HG02678 (cell line): ENCODE measurements around the gene KIF5C.
A peak's percentile ranks its signal among the peaks of the same experiment; 100 is the strongest.

Experiments
- ATAC-seq: cut with Tn5 transposase; IDR thresholded peaks from one replicate; pipeline ENCODE4 v1.9.1; 2021; ENCODE audit warnings: mild to moderate bottlenecking, moderate library complexity; ENCODE audit not compliant: unreplicated experiment

Gene KIF5C

DNA sequence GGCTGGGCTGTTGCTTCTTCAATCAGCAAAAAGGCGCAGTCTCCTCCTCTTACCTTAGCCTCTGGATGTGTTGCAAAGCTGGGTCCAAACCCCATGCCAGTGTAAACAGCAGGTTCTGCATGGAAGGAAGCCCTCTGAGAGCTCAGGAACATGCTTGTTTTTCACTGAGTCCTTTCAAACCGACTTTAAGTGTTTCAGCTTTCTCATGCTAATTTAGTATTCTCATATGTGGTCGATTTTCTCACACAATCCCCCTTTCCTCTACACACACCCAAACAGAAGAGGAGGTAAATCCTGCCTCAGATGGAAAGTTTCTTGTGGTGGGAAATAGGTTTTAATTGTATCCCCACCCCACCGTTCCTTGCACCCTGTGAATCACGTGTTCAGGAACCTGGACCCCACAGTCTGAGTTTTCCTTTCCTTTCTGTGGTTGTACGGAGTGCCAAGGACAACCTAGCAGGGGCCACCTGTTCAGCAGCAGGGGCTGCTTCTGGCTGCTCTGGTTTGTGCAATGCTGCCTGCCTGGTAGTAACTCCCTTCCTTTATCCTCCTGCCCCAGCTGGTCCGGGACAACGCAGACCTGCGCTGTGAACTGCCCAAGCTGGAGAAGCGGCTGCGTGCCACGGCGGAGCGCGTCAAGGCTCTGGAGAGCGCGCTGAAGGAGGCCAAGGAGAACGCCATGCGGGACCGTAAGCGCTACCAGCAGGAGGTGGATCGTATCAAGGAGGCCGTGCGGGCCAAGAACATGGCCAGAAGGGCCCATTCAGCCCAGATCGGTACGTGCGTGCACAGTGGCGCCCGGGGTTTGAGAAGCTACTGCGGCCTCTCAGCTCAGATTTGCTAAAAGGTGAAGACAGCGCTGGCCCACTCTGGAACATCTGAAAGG lies 134.8 kb downstream of the KIF5C start:
- ATAC-seq, result no peak

DNA sequence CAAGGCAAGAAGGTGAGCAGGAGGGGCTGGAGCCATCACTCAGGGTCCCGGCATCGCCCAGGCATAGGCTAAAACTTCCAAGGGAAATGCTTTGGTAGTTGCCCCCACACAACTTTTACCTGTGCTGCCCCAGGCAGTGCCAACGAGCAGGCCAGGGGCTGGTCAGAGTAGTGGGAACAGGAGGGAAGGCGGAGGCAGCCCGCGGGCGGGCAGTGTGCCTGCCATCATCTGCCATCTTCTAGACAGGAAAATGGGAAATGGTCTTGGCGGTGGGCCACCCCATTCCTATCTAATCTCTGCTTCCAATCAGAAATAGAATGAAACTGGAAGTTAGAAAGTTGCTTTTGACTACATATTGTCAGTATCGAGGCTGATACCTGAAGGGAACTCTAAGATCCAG lies 137.5 kb downstream of the KIF5C start:
- no peak for ATAC-seq

DNA sequence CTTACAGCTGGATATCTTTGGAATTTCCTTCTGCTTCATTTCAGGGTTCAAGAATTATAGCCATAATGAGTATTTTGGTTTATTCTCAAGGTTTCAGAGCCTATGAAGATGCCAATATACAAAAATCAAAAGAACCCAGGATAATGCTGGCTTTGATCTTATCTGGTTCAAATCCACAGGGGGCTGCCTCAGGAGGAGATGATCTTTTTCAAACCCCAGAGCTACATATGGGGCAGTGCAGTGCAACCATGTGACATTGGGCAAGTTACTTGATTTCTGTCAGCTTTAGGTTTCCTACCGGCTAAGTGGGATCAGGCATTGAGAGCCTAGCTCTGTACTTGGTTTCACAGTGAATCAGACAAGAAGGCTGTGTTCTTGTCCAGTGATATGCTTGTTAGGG lies 140.5 kb downstream of the KIF5C start:
- ATAC-seq, result no peak

DNA sequence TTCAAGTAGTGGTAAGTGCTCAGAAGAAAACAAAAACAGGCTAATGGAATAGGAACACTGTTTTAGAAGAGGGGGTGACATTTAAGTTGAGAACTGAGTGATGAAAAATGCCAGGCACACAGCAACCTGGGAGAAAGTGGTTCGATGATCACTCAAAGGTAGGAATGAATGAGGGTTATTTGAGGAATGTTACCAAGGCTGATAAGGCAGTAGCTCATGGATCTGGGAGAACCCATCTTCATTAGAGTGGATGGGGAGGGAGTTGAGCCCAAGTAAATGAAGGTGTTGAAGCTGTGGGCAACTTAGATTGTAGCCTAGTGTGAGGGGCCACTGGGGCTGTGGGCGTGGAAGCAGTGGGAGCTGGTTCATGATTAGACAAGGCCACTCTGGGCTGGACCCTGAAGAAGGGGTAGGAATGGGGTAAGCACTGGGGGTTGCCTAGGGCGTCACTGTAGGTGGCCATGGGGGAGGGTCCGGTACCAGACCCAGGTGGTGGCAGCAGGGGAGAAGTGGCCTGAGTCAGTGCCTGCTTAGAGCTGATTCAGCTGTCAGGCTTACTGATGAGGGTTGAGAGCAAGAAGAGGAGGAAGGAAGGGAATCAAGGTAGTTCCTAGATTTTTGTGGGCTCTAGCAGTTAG lies 141.0 kb downstream of the KIF5C start:
- ATAC-seq, result no peak

DNA sequence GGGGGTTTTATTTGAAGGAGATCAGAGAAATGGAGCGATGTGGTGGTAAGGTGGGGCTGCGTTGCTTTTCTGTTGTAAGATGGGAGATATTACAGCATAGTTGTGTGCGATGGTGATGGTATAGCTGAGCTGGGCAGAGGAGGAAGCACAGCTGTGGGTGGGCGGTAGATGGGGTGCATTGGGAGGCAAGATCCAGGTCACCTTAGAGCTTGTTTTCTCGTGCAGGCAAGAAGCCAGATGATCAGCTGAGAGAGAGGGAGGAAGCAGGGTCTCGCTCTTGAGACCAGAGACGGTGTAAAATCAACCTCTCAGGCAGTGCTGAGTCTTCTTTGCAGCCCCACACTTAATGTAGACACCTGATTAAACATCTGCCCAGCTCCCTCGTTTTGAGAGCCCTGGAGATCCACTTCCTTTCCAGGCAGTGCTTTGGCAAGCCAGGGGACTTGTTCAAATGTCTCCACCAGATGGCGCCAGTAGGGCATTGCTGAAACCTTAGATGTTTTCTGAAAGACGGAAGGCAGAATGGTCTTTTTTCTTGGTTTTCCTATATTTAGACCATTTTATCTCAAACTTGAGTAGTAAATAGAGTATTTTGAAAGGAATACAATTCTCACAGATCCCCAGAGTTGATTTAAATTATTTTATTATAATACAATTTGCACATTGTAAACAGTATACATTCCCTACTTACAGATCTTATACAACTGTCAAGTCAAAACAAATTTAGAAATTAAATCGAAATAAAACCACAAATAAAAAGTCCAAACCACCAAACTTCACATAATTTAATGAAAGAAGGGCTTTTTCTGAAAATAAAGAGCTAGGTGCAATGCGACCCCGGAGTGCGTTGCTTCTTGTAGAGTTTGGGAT lies 142.3 kb downstream of the KIF5C start:
- peak; percentile 15 for ATAC-seq

DNA sequence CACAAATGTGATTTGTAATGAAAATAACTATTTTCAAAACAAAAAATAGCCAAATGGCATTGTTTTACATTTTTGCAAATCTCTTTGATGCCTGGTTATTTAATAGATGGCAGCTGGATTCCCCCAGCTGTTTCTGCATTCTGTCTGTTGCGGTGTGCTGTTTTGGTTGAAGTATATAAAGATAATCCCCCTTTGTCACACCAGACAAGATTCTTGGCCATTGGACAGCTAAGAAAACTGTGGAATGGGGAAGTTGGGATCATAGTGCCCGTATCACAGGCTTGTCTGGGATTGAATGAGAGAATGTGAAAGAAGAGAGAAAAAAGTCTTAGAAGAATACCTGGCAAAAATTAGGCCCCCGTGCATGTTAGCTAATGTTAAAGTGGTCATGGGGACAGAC lies 144.0 kb downstream of the KIF5C start:
- ATAC-seq, result no peak

DNA sequence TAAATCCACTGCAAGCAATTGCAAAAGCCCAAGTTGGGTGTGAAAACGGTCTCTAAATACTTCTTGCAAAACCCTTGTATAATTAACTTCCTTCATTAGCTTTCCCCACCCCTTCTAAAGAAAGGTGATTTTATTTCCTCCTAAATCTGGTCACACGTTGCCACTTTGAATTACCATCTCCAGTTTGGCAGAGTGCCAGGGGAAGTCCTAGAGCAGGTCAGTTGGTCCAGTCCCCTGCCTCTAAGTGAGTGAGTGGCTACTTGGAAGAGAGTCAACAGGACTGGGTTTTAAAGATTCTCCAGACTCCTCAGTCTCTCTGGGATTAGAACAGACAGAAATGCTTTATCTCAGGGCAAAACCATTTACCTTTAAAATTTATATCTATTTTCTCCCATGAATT lies 144.7 kb downstream of the KIF5C start:
- ATAC-seq, result no peak

DNA sequence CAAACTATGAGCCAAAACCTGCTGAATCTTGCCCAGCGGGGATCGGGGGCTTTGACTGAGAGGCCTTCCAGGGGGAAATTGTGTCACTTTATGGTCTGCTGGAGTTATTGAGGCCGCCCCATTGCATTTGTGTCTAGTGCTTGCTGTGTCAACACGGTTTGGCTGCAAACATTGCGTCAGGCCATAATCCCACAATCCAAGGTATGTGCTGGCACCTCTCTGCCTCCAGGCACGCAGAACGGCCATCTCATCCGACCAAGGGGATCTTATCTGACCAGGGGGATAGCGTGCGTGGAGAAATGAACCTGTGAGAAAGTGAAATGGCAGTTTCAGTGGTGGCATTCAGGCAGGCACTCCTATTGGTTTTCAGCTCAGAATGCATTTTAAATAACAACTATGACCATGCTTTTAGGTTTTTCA lies 145.4 kb downstream of the KIF5C start:
- peak; percentile 42 for ATAC-seq

DNA sequence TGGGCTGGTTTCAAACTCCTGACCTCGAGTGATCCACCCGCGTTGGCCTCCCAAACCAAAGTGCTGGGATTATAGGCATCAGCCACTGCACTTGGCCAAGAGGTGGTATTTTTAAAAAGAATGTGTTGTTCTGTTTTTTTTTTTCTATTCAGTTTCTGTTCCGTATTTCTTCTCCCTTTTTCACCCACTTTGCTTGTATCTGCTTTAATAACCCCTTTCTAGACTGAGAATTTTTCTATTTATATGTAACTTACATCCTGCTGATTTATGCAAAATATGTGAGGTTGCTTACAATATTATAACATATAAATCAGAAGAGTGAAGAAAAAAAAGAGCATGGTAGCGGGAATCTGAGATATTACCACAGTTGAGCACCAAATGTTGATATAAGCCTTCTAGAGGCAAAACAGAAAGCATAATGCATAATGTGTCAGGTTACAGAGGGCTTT lies 146.3 kb downstream of the KIF5C start:
- ATAC-seq, result peak; percentile 65

DNA sequence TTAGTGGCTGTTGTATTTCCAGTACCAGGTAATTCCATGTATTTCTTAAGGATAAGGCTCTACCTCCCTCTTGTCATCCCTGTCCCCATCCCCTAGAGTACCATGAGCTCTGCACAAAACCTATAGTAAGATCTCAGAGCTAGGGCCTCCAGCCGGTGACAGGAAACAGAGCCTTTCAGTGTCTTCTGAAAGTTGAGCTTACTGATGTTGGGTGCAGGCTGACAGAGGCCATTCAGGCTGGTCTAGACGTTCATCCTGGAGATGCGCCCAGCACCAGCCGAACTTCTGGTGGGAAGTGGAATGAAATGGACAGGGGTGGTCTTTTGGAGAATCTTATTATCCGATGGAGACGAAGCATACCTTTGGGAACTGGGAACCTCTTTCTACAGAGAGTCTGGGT lies 146.7 kb downstream of the KIF5C start:
- peak; percentile 64 for ATAC-seq

DNA sequence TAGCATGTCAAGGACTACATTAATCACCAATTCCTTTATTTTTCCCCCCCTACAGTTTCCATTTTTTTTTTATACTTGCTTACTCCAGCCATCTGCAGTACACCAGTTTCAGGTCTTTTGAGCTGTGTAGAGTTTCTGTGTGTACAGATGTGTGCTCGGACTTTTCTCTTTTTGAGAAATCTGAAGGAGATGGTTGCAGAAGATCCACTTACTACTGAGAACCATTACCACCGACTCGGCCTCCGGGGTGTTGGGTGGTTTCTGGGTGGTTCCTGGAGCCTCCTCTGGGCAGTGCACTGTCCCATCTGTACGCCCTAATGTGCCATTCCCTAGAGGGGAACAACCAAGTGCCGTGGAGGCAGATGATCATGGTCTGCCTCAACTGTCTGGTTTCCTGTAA lies 148.1 kb downstream of the KIF5C start:
- ATAC-seq, result no peak

DNA sequence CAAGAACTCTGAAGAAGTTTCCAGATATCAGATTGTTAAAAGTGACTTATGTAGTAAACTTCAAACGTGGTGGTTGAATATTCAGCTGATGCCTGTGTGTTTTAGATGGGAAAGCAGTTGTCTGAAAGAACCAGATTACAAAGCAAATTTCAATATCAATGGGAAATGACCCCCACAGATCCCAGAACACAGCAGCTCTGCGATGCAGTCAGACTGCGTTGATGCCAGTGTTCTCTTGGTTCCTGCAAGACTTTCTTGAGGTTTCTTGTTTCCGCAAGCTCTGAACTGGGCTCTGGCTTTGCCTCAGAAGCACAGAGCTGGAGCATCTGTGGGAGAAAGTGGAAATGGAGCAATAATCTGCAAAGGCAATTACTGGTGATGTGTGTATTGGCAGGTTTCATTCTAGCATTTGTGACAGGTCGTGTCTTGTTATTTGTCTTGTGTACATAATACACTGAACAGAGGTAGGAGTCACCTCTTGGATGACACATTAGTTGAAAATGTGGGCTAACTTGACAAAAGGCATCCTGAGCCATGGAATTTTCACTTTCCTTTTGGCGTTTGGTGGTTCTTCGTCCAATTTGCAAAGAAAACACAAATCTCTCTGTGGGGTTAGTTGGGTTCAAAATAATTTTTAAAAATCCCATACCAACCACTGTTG lies 152.7 kb downstream of the KIF5C start:
- no peak for ATAC-seq

DNA sequence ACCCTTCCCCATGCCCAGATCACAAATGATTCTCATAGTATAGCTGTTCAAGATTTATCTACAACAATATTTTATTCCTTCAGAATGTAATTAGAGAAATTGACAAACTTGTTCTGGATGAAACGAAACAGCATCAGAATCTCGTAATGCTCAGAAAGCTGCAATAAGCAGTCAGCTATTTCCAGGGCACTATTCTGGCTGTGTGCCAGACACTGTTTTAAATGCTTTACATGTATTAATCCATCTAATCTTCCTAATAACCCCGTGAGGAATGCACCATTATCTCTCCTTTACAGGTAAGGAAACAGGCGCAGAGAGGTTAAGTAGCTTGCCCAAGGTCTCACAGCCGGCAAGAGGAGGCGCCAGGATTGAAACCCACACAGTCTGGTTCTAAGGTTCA lies 153.3 kb downstream of the KIF5C start:
- ATAC-seq, result no peak

DNA sequence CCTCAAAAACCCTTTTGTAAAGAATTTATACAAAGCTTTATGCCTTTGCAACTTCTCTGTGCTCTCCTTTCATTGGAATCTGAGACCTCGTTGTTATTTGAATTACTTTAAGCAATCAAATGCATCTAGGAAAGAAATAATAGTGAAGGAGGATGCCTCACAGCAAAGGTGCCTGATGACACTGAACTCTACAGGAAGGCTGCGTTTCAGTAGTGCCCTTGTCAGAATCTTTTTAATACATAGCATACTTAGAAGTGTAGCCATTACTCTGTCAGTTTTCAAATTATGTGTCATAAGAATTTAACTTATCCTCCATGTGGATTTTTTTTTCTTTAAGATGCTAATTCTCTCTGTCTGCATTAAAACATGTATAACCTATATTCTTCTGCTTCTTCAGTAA lies 153.9 kb downstream of the KIF5C start:
- ATAC-seq, result no peak

DNA sequence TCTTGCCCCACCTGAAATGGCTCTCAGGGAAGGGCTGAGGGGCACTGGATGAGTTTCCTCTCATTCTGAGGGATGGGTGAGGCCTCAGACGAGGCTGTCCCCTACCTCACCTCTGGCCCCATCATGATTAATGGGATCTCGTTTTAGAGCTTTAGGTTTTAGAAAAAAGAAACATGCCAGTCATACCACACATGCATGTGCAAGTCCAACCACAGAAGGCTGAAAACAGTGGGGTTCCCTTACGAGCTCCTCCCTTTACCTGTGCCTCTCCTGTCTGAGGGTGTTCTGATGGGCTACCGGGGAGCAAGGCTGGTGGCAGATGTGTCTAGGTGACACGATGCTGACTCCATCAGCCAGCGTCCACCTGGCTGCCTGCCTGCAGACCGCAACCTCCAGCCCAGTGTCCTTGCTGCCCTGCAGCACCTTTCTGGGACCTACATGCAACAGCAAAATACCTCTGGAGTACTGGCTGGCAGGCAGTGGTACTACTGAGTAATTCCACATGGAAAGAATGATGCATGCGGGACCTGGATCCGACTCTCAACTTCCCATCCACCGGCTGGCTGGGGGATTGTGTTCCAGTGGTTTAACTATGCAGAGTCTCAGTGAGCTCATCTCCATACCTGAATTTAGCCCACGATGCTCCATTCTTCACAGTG lies 154.4 kb downstream of the KIF5C start:
- ATAC-seq, result no peak

DNA sequence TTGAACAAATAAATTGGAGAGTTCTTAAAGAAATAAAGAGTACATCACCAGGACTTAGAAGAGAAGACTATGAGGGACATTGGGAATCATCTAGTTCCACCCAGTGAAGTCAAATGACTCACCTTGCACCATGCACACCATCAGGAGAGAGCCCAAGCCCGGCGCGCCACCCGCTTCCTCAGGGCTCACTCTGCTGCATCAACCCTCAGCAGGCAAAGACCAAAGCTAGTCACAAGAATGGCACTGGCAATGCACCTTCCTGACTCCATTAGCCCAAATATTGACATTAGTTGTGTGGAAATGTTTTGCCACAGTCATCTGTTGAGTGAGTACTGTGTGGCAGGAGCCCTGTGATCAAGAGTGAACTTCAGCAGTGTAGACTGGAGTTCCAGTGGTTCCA lies 156.4 kb downstream of the KIF5C start:
- ATAC-seq, result no peak

DNA sequence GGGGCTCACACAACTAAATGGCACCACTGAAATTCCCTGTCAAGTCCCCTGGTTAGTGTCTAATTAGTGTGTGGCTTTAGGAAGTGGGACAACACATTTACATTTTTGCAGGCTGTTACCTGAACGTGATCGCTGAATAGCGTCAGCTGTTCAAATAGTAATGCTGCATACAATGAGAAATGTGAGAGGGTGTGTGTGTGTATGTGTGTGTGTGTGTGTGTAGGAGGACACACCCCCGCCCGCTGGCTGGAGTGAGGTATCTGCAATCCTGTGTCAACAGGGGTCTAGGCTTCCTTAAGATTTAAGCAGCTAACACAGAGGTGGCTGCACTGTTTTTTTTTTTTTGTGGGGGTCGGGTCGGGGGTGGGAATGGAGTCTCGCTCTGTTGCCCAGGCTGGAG lies 158.7 kb downstream of the KIF5C start:
- no peak for ATAC-seq

DNA sequence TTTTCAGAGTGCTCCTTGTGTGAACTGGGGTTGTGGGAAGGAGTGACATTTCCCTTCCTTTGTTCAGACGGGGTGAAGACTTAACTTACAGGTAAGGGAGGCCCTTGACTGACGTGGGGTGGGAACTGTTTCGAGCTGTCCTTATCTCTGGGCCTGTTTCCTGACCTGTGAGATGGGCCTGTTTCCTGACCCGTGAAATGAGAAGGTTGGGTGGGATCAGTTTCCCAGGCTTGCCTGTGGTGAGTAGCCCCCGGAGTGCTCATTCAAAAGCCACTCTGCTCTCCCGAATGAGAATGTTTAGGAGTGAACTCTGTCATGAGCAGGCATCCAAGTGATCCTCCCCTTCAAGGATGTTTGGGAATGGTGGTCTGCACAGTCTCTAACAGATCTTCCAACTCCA lies 159.4 kb downstream of the KIF5C start:
- no peak for ATAC-seq

DNA sequence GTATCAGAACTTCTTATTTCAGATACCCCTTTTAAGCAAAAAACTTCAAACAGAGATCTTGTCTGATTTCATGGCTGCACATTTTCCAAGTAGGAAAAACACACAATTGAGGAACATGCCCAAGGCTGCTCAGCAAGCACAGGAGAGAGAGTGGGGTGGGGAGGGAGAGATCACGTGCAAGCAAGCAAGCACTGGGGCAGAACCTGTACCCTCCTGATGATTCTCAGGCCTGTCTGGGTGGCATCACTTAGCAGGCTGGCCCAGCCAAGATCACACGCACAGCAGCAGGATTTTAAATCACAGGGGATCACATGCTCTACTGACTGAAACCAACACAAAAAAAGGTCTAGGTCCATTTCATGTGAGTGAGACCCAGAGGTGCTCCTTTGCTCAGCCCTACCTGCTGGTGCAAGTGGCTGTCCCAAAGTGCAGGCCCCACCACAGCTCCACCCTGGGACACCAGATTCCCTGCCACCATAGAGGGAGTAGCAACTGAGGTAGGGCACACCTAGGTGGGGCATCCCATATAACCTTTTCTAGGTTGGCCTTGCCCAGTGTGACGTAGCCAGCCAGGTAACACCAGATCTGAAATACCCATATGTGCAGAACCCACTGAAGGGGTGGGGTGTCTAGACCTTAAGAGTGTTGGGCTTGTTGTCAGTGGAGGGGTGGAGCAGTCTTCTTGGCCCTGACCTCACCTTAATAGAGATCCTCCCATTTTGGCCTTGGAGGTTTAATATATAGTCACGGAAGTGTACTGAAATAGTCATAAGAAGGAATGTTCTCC lies 161.7 kb downstream of the KIF5C start:
- no peak for ATAC-seq

DNA sequence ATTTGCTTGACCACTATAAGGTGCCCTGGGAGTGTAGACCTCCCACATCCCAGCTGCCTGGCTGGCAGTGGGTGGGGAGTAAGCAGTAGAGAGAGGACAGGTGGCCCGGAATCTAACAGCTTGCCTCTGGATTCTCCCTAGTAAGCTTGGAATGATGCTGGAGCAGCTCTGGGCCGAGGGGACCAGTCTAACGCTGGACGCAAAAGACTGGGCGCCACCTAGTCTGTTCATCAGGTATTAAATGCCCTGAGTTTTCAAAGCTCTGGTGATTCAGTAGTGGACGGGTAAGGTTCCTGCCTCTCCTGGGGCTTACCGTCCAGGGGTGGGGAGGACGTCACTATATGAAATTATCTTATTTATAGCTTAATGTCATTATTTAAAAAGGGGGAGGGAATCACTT lies 162.8 kb downstream of the KIF5C start:
- ATAC-seq, result no peak
